Measurements from ENCODE around the gene MPPED2. TPM values are rescaled to one million over a fixed set of nuclear protein-coding genes. Genes with fewer than 3 reads are reported as not detected.

Gene MPPED2
- total RNA-seq, 1 experiment from 2014 or later, result 4.7 TPM

GRCh38 chr11:30605036-30605605 lies 19.0 kb upstream of the MPPED2 start:
- H3K56ac ChIP-seq (ENCODE audit: insufficient read length, low read depth, low read length), result no peak overlapping the region
- Mint-ChIP-seq H3K9me3 (no peaks in the 10 kb centered on the region; a peak in 1 of 5 replicates), H3K4me3 (no peak overlapping the region), H3K27ac (no peak overlapping the region), H3K27me3 (ENCODE audit: low read depth) (no peaks in the 10 kb centered on the region), H3K4me1 (peaks cover 0 to 5% of the 10 kb centered on the region in 2 experiments; a peak in 1 of 4 replicates), H3K36me3 (ENCODE audit: insufficient read depth in 1 of 3, low read depth in 3 of 3) (no peaks in the 10 kb centered on the region)
- H3K27me3 ChIP-seq (ENCODE audit: insufficient read depth, low read length), result no peaks in the 10 kb centered on the region
- no peak overlapping the region for H3K14ac ChIP-seq (ENCODE audit: insufficient read depth, low read length)
- no peak overlapping the region for H2AK5ac ChIP-seq (ENCODE audit: insufficient read length, low read length)
- H4K20me1 ChIP-seq (ENCODE audit: control insufficient read depth, insufficient read depth, insufficient read length), result no peaks in the 10 kb centered on the region
- no peaks in the 10 kb centered on the region for H3K23me2 ChIP-seq (ENCODE audit: insufficient read length, low read depth, low read length, poor library complexity, severe bottlenecking)
- no peak overlapping the region for H3T11ph ChIP-seq (ENCODE audit: low read length)
- DNase-seq, result no peak
- H2AFZ ChIP-seq (ENCODE audit: low read length), result no peak overlapping the region
- no peak overlapping the region for H3K4me2 ChIP-seq (ENCODE audit: insufficient read depth, insufficient read length, low read length)
- no peak overlapping the region for H3K23ac ChIP-seq (ENCODE audit: insufficient read length, low read depth, low read length)
- H3K9ac ChIP-seq (ENCODE audit: extremely low read depth, insufficient read length, low read length), result no peak overlapping the region
- no peak overlapping the region for H3K27ac ChIP-seq (ENCODE audit: insufficient read length, low read depth, low read length)
- TF ChIP-seq, protein P1, sequence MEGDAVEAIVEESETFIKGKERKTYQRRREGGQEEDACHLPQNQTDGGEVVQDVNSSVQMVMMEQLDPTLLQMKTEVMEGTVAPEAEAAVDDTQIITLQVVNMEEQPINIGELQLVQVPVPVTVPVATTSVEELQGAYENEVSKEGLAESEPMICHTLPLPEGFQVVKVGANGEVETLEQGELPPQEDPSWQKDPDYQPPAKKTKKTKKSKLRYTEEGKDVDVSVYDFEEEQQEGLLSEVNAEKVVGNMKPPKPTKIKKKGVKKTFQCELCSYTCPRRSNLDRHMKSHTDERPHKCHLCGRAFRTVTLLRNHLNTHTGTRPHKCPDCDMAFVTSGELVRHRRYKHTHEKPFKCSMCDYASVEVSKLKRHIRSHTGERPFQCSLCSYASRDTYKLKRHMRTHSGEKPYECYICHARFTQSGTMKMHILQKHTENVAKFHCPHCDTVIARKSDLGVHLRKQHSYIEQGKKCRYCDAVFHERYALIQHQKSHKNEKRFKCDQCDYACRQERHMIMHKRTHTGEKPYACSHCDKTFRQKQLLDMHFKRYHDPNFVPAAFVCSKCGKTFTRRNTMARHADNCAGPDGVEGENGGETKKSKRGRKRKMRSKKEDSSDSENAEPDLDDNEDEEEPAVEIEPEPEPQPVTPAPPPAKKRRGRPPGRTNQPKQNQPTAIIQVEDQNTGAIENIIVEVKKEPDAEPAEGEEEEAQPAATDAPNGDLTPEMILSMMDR (conservative IDR thresholded peaks at IDR 0.05), result no peak
- H3K18ac ChIP-seq (ENCODE audit: insufficient read length, low read depth, low read length), result no peak overlapping the region
- no peaks in the 10 kb centered on the region for H3K79me2 ChIP-seq (ENCODE audit: insufficient read depth, low read length)
- no peak overlapping the region for H3K4ac ChIP-seq (ENCODE audit: low read depth, low read length)
- H3K9me3 ChIP-seq (ENCODE audit: control insufficient read depth, low read depth, low read length), result no peaks in the 10 kb centered on the region
- no CpG with 5 or more reads among the region's 3 CpGs for WGBS (ENCODE audit: extremely low coverage, insufficient read length, low lambda C conversion rate)
- H4K5ac ChIP-seq (ENCODE audit: insufficient read length, low read depth, low read length), result no peak overlapping the region
- H2BK5ac ChIP-seq (ENCODE audit: insufficient read length, low read length), result no peak overlapping the region
- H4K8ac ChIP-seq (replicated peaks; ENCODE audit: insufficient read length, low read depth, low read length), result no peak overlapping the region
- no peak overlapping the region for H2BK20ac ChIP-seq (ENCODE audit: low read depth, low read length, poor library complexity, severe bottlenecking)
- no peak overlapping the region for H2BK12ac ChIP-seq (ENCODE audit: insufficient read length, low read depth, low read length)
- H2BK120ac ChIP-seq (ENCODE audit: low read depth, low read length, poor library complexity, severe bottlenecking), result no peak overlapping the region
- no peaks in the 10 kb centered on the region for H3K79me1 ChIP-seq (ENCODE audit: insufficient read depth, low read depth, low read length, poor library complexity, severe bottlenecking)
- H4K91ac ChIP-seq (ENCODE audit: insufficient read length, low read depth, low read length), result no peak overlapping the region
- H2BK15ac ChIP-seq (ENCODE audit: low read depth, low read length), result no peak overlapping the region
- H3K4me1 ChIP-seq (ENCODE audit: insufficient read depth, low read length), result no peaks in the 10 kb centered on the region

Measured in H9 (cell line).